Measurements from ENCODE around the gene FNDC3A.
A peak's percentile ranks its signal among the peaks of the same experiment; 100 is the strongest.

Gene FNDC3A

DNA sequence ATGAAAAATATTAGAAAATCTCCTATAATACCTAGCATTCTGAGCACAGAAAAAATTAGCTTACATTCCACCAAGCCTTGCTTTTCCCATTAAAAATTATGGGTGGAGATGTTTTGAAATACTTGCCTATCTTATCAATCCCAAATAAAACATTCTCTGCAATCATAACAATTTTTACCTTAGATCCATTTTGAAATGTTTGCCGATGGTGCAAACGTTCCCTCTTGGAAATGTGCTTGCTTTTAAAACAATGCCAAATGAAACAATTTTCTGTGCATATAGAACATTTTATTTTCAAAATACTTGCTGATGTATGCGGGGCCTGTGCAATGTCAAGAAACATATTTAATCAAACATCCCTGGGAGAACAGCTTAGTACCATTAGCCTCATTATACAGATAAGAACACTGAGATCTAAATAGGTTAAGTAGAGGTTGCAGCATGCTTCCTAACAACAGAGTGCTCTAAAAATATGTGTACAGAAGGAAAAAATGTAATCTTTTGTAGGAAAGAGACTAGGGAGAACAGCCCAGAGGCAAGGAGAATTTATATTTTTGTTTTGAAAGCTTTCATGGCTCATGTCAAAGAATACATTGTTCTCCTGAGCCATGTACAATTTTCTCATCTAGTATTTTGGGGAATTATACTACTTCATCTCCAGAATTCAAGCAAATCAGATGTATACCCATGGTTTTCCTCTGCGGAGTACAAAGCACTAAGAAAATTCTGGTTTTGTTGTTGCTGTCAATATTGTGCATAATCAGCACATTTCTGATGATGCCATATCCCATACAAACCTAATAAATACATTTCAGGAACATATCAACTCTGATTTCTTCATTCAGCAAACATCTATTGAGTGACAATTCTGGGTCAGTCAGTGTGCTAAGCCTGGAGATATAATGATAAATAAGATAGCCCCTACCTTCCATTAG lies 25.9 kb upstream of the FNDC3A start:
- Histone ChIP-seq H3K4me3 (ENCODE audit: low read depth in 1 of 5, low read length in 5 of 5) (no peak overlapping the region), H3K4me1 (ENCODE audit: control insufficient read depth in 5 of 5, insufficient read depth in 5 of 5, low read length in 5 of 5) (no peaks in the 10 kb centered on the region), H3K9me3 (ENCODE audit: control insufficient read depth in 5 of 5, low read length in 5 of 5) (no peaks in the 10 kb centered on the region), H3K9ac (ENCODE audit: low read length in 5 of 5) (no peak overlapping the region), H3K27me3 (ENCODE audit: control insufficient read depth in 5 of 5, insufficient read depth in 4 of 5, low read length in 5 of 5) (no peaks in the 10 kb centered on the region), H3K27ac (ENCODE audit: low read depth, low read length) (no peak overlapping the region), H3K36me3 (ENCODE audit: control insufficient read depth in 5 of 5, insufficient read depth in 5 of 5, low read length in 5 of 5) (no peaks in the 10 kb centered on the region)

DNA sequence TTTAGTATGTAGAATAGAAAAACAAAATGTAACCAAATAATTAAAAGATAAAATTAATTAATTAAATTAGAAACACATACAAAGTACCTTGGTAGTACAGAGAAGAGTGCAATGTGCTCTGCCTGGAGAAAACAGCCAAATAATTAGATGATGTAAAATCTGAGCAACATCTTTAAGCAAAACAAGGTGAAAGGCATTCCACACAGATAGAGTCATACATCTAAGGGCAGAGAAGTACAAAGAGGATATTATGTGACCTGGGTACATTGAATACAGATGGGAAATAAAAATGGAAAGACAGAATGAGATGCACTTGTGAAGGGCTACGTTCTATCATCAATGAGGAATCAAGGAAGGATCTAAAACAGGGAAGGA lies 25.2 kb upstream of the FNDC3A start:
- H3K27me3 ChIP-seq (ENCODE audit: control insufficient read depth in 5 of 5, insufficient read depth in 4 of 5, low read length in 5 of 5), result no peaks in the 10 kb centered on the region
- H3K9me3 ChIP-seq (ENCODE audit: control insufficient read depth in 5 of 5, low read length in 5 of 5), result no peaks in the 10 kb centered on the region
- H3K9ac ChIP-seq (ENCODE audit: low read length in 5 of 5), result no peak overlapping the region
- no peaks in the 10 kb centered on the region for H3K4me1 ChIP-seq (ENCODE audit: control insufficient read depth in 5 of 5, insufficient read depth in 5 of 5, low read length in 5 of 5)
- H3K36me3 ChIP-seq (ENCODE audit: control insufficient read depth in 5 of 5, insufficient read depth in 5 of 5, low read length in 5 of 5), result no peaks in the 10 kb centered on the region
- no peak overlapping the region for H3K27ac ChIP-seq (ENCODE audit: low read depth, low read length)
- no peak overlapping the region for H3K4me3 ChIP-seq (ENCODE audit: low read depth in 1 of 5, low read length in 5 of 5)

DNA sequence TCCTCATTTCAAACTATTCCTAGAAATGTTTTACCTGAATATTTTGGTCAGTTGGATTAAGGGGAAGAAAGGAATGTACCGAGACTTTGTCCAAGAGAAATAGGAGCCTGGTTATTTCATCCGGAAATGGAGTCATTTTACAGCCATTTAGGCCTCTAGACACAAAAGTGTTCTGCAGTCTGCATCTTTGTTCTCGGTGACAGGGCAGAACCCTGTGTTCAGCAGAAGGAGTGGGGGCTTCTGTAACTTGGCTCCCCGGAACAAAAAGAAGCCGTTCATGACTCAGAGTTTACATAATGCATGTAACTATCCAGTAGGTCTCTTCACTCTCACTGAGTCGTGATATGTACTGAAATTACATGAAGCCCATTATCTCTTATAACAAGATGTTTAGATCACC lies 21.6 kb upstream of the FNDC3A start:
- no peaks in the 10 kb centered on the region for H3K4me1 ChIP-seq (ENCODE audit: control insufficient read depth in 5 of 5, insufficient read depth in 5 of 5, low read length in 5 of 5)
- no peak overlapping the region for H3K27ac ChIP-seq (ENCODE audit: low read depth, low read length)
- H3K36me3 ChIP-seq (ENCODE audit: control insufficient read depth in 5 of 5, insufficient read depth in 5 of 5, low read length in 5 of 5), result no peaks in the 10 kb centered on the region

DNA sequence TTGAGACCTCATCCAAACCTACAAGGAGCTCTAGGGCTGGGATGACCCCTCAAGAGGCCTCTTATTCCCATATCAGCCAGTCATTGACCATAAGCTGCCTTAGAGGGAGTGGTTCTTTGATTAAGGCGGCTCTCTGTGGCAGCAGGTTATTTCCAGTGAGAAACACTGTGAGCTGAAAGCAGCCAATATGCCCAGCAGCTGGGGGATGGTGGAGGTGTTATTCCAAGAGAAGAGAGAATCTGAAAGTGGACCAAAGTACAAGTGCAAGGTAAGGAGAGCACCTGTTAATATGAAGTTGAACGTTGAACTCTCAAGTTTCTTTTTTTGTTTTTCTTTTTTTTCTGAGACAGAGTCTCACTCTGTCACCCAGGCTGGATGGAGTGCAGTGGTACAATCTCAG lies 20.2 kb upstream of the FNDC3A start:
- no peaks in the 10 kb centered on the region for H3K4me1 ChIP-seq (ENCODE audit: control insufficient read depth in 5 of 5, insufficient read depth in 5 of 5, low read length in 5 of 5)
- H3K27me3 ChIP-seq (ENCODE audit: control insufficient read depth in 5 of 5, insufficient read depth in 4 of 5, low read length in 5 of 5), result no peaks in the 10 kb centered on the region
- H3K9me3 ChIP-seq (ENCODE audit: control insufficient read depth in 5 of 5, low read length in 5 of 5), result no peaks in the 10 kb centered on the region
- H3K9ac ChIP-seq (ENCODE audit: low read length in 5 of 5), result no peak overlapping the region
- no peak overlapping the region for H3K4me3 ChIP-seq (ENCODE audit: low read depth in 1 of 5, low read length in 5 of 5)
- H3K27ac ChIP-seq (ENCODE audit: low read depth, low read length), result no peak overlapping the region
- H3K36me3 ChIP-seq (ENCODE audit: control insufficient read depth in 5 of 5, insufficient read depth in 5 of 5, low read length in 5 of 5), result no peaks in the 10 kb centered on the region

More for the DNA sequence above, 21.6 kb upstream of the FNDC3A start:
- Histone ChIP-seq H3K27me3 (ENCODE audit: control insufficient read depth in 5 of 5, insufficient read depth in 4 of 5, low read length in 5 of 5) (no peaks in the 10 kb centered on the region), H3K9me3 (ENCODE audit: control insufficient read depth in 5 of 5, low read length in 5 of 5) (no peaks in the 10 kb centered on the region), H3K4me3 (ENCODE audit: low read depth in 1 of 5, low read length in 5 of 5) (no peak overlapping the region), H3K9ac (ENCODE audit: low read length in 5 of 5) (no peak overlapping the region)

DNA sequence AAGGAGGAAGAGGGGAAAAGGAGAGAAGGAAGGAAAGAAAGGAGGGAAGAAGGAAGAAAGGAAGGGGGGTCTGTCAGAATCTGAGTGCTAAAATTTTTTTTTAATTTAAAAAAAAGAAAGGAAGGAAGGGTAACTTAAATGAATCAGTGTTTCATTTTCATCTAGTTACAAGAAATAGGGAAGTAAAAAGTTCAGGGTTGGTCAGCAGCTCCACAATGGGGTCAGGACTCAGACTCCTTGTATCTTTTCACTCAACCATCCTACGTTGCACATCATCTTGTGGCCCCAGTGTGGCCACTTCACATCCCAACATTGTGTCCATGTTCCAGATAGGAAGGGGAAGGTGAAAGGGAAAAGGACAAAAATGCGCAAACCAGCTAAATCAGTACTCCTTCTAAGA lies 14.3 kb upstream of the FNDC3A start:
- H3K4me1 ChIP-seq (ENCODE audit: control insufficient read depth in 5 of 5, insufficient read depth in 5 of 5, low read length in 5 of 5), result no peaks in the 10 kb centered on the region
- H3K9ac ChIP-seq (ENCODE audit: low read length in 5 of 5), result no peak overlapping the region
- no peaks in the 10 kb centered on the region for H3K9me3 ChIP-seq (ENCODE audit: control insufficient read depth in 5 of 5, low read length in 5 of 5)
- no peak overlapping the region for H3K27ac ChIP-seq (ENCODE audit: low read depth, low read length)
- H3K4me3 ChIP-seq (ENCODE audit: low read depth in 1 of 5, low read length in 5 of 5), result no peak overlapping the region
- H3K27me3 ChIP-seq (ENCODE audit: control insufficient read depth in 5 of 5, insufficient read depth in 4 of 5, low read length in 5 of 5), result no peaks in the 10 kb centered on the region
- no peaks in the 10 kb centered on the region for H3K36me3 ChIP-seq (ENCODE audit: control insufficient read depth in 5 of 5, insufficient read depth in 5 of 5, low read length in 5 of 5)

DNA sequence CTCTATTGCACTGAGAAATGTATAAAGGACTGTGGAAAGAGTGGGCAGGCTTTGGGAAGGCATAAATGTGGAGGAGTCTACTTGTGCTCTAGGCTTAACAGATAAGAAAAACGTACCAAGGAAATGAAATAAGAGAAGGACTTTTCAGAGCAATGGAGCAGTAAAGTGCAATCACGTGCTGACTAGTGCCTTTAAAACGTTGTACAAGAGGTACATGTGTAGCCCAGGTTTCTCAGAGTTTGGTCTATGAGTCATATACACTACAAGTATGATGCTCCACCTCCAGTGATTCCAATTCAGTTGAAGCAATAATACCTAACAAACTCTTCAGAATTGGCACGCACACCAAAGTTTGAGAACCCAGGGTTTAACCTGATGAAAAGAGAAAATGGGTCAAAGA lies 13.4 kb upstream of the FNDC3A start:
- H3K9me3 ChIP-seq (ENCODE audit: control insufficient read depth in 5 of 5, low read length in 5 of 5), result no peaks in the 10 kb centered on the region
- no peak overlapping the region for H3K27ac ChIP-seq (ENCODE audit: low read depth, low read length)
- H3K4me3 ChIP-seq (ENCODE audit: low read depth in 1 of 5, low read length in 5 of 5), result no peak overlapping the region
- no peaks in the 10 kb centered on the region for H3K4me1 ChIP-seq (ENCODE audit: control insufficient read depth in 5 of 5, insufficient read depth in 5 of 5, low read length in 5 of 5)
- H3K36me3 ChIP-seq (ENCODE audit: control insufficient read depth in 5 of 5, insufficient read depth in 5 of 5, low read length in 5 of 5), result no peaks in the 10 kb centered on the region
- H3K27me3 ChIP-seq (ENCODE audit: control insufficient read depth in 5 of 5, insufficient read depth in 4 of 5, low read length in 5 of 5), result no peaks in the 10 kb centered on the region
- H3K9ac ChIP-seq (ENCODE audit: low read length in 5 of 5), result no peak overlapping the region

DNA sequence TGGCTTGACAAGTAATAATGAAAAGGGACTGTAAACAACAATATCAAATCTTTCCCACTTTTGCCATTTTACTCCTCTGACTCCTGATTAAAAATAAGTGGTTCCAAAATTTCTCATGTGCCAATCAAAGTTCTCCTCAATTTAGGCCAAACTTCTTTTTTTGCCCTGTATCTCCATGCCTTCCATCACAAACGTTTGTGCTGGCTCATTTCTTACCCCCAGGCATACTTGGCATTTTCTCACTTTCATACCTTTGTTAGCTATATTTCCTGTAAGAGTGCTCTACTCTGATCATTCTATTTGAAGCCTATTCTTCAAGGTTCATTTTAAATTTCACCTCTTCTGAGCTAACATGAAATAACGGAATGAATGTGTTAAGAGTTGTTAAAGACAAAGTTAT lies 10.0 kb upstream of the FNDC3A start:
- H3K4me3 ChIP-seq (ENCODE audit: low read depth in 1 of 5, low read length in 5 of 5), result no peak overlapping the region
- no peaks in the 10 kb centered on the region for H3K27me3 ChIP-seq (ENCODE audit: control insufficient read depth in 5 of 5, insufficient read depth in 4 of 5, low read length in 5 of 5)
- no peaks in the 10 kb centered on the region for H3K36me3 ChIP-seq (ENCODE audit: control insufficient read depth in 5 of 5, insufficient read depth in 5 of 5, low read length in 5 of 5)
- H3K9ac ChIP-seq (ENCODE audit: low read length in 5 of 5), result no peak overlapping the region
- no peaks in the 10 kb centered on the region for H3K4me1 ChIP-seq (ENCODE audit: control insufficient read depth in 5 of 5, insufficient read depth in 5 of 5, low read length in 5 of 5)
- H3K9me3 ChIP-seq (ENCODE audit: control insufficient read depth in 5 of 5, low read length in 5 of 5), result no peaks in the 10 kb centered on the region
- H3K27ac ChIP-seq (ENCODE audit: low read depth, low read length), result no peak overlapping the region

DNA sequence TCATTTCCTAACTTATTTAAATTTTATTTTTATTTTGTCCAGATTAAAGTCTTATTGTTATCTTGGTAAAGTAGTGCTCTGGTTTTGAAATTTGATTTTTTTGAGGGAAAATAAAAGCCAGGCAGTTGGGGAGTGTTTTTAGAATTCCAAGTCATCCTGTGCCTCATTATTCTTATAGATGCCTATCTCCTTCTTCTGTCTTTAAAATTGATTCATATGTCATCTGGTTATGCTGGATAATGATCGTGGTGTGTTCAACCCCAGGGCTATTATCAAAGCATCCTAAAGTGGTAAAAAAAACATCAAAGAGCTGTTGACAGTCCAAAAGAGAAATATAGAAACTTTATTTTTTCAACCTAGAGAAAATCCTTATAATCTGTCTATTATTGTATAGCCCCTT lies 6.0 kb upstream of the FNDC3A start:
- H3K27ac ChIP-seq (ENCODE audit: low read depth, low read length), result no peak overlapping the region

DNA sequence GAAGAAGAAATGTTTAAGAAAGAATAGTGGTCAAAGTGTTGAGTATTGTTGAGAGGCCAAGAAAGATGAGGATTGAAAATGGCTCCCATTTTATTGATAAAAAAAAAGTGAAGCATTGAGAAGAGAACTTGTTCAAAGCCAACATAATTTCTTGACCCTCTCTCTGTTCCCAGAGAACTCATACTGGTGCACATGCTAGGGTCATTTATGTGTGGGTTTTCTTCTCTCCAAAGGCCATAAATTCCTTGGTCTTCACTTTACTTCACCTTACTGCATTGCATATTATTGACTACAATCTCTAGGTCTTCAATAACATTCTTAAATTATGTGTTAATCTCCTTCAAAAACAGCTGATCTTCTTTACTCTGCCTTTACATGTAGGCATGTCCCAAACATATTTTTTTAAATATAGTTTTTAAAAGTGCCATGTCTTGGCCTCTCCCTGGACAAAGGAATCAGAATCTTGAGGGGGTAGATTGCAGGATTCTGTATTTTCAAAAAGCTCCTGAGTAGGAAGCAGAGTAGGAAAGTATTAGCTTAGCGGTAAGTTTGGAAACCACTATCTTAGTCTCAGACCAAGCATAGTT lies 1.8 kb upstream of the FNDC3A start:
- H3K9me3 ChIP-seq (ENCODE audit: control insufficient read depth in 5 of 5, low read length in 5 of 5), result peaks cover 0 to 8% (median 2%) of the 10 kb centered on the region in 5 donors
- H3K4me1 ChIP-seq (ENCODE audit: control insufficient read depth in 5 of 5, insufficient read depth in 5 of 5, low read length in 5 of 5), result peaks cover 0 to 22% (median 15%) of the 10 kb centered on the region in 5 donors
- H3K27me3 ChIP-seq (ENCODE audit: control insufficient read depth in 5 of 5, insufficient read depth in 4 of 5, low read length in 5 of 5), result no peaks in the 10 kb centered on the region
- no peak overlapping the region for H3K27ac ChIP-seq (ENCODE audit: low read depth, low read length)
- no peak overlapping the region for H3K9ac ChIP-seq (ENCODE audit: low read length in 5 of 5)
- no peak overlapping the region for H3K4me3 ChIP-seq (ENCODE audit: low read depth in 1 of 5, low read length in 5 of 5)
- no peaks in the 10 kb centered on the region for H3K36me3 ChIP-seq (ENCODE audit: control insufficient read depth in 5 of 5, insufficient read depth in 5 of 5, low read length in 5 of 5)

More for the DNA sequence above, 6.0 kb upstream of the FNDC3A start:
- peaks cover 0 to 8% (median 2%) of the 10 kb centered on the region in 5 donors for H3K9me3 ChIP-seq (ENCODE audit: control insufficient read depth in 5 of 5, low read length in 5 of 5)
- H3K4me1 ChIP-seq (ENCODE audit: control insufficient read depth in 5 of 5, insufficient read depth in 5 of 5, low read length in 5 of 5), result peaks cover 0 to 1% (median under 1%) of the 10 kb centered on the region in 5 donors
- no peak overlapping the region for H3K4me3 ChIP-seq (ENCODE audit: low read depth in 1 of 5, low read length in 5 of 5)
- H3K36me3 ChIP-seq (ENCODE audit: control insufficient read depth in 5 of 5, insufficient read depth in 5 of 5, low read length in 5 of 5), result no peaks in the 10 kb centered on the region
- no peaks in the 10 kb centered on the region for H3K27me3 ChIP-seq (ENCODE audit: control insufficient read depth in 5 of 5, insufficient read depth in 4 of 5, low read length in 5 of 5)
- H3K9ac ChIP-seq (ENCODE audit: low read length in 5 of 5), result no peak overlapping the region

DNA sequence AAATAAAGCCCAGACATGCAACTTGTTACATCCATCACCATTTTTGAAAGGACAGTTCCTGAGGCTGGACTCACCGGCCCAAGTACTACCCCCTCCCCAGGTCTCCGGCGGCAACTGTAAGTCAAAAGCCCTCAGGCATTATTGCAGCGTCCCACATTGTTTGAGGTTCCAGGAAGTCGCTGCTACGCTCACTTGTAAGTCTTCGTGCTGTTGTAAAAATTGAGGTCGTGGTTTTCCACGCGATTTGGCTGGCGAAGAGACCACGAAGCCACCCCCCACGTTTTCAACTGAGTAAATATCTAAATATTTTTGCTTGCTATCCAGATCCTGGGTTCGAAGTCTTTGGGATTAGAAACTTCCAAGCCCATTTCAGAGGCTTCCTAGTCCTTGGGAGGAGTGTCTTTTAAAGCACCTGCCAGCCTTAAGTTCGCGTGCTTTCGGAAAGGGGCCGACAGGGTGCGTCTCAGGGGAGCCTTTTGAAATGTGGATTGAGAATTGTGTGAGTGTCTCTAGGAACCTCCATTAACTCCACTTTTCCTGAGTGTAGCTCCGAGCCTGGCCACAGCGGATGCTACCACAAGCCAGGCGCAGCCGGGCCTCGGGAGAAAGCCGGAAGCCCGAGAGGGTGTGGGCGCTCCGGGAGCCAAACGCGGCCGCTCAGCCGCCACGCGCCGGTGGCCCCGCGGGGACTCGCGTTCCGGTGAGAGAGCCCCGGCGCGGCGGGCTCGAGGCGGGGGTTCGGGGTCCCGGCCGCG lies 434 bp upstream of the FNDC3A start:
- Histone ChIP-seq H3K9ac (ENCODE audit: low read length in 5 of 5) (peak overlapping the region; percentile 81 to 98 (median 93)), H3K27ac (ENCODE audit: low read depth, low read length) (peak overlapping the region; percentile 96), H3K4me1 (ENCODE audit: control insufficient read depth in 5 of 5, insufficient read depth in 5 of 5, low read length in 5 of 5) (peaks cover 0 to 27% (median 17%) of the 10 kb centered on the region in 5 donors)

More for the DNA sequence above, 434 bp upstream of the FNDC3A start:
- peak overlapping the region; percentile 87 to 98 (median 93) for H3K4me3 ChIP-seq (ENCODE audit: low read depth in 1 of 5, low read length in 5 of 5)
- H3K36me3 ChIP-seq (ENCODE audit: control insufficient read depth in 5 of 5, insufficient read depth in 5 of 5, low read length in 5 of 5), result no peaks in the 10 kb centered on the region
- peaks cover 0 to 8% (median 2%) of the 10 kb centered on the region in 5 donors for H3K9me3 ChIP-seq (ENCODE audit: control insufficient read depth in 5 of 5, low read length in 5 of 5)
- no peaks in the 10 kb centered on the region for H3K27me3 ChIP-seq (ENCODE audit: control insufficient read depth in 5 of 5, insufficient read depth in 4 of 5, low read length in 5 of 5)

Data from subcutaneous abdominal adipose tissue (tissue), 5 donors.